ENCODE results near the gene FAM180B.
A peak's percentile ranks its signal among the peaks of the same experiment; 100 is the strongest.
"Not testable (repeated sequence)": the region's sequence is repeated elsewhere in the genome, so short reads cannot be mapped to it uniquely, and the experiment has no call there.

The FAM180B gene

GRCh38 chr11:47586098-47586855, at the start of gene FAM180B:
FAM180B (plus strand) TSS chr11:47586678; CDS start chr11:47586769, 91 bp downstream.
- no peak for DNase-seq

GRCh38 chr11:47536915-47537314, 49.6 kb upstream of the FAM180B start:
- DNase-seq, result no peak

GRCh38 chr11:47538741-47539565, 47.5 kb upstream of the FAM180B start:
- peak; percentile 38 for DNase-seq

DNA sequence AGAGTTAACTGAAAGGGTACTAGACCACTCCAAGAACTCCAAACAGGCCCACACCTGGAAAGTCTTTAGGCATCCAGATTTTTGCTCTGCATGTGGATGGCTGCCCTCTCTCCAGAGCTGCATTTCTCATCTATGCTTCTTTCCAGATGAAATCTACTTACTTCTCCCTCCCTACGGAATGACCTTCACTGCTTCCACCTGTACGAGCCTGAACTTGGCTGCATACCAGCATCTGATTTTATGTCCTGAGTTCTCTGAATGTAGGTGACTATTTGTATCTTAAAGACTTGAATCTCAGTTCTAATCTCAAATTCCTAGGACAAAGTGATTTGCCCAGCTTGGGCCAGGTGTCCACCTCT, 46.8 kb upstream of the FAM180B start:
- no peak for DNase-seq

DNA sequence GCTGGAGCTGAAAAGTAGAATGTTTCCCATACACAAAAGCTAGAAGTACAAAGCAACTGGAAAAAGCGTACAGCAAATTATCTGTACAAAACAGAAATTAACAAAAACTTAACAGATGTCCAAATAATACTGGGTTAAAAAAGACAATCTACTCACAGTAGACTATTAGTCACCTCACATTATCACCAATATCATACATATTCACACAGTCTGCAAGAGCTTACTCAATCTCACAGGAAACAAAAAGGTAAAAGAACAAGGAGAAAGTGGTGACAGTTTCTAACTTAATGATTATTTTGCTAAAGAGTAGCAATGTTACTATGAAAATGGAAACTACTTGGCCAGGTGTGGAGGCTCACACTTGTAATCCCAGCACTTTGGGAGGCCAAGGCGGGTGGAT, 45.4 kb upstream of the FAM180B start:
- DNase-seq, result no peak

GRCh38 chr11:47545298-47545697, 41.2 kb upstream of the FAM180B start:
- peak; percentile 31 for DNase-seq

GRCh38 chr11:47546274-47546673, 40.2 kb upstream of the FAM180B start:
- DNase-seq, result peak; percentile 33

DNA sequence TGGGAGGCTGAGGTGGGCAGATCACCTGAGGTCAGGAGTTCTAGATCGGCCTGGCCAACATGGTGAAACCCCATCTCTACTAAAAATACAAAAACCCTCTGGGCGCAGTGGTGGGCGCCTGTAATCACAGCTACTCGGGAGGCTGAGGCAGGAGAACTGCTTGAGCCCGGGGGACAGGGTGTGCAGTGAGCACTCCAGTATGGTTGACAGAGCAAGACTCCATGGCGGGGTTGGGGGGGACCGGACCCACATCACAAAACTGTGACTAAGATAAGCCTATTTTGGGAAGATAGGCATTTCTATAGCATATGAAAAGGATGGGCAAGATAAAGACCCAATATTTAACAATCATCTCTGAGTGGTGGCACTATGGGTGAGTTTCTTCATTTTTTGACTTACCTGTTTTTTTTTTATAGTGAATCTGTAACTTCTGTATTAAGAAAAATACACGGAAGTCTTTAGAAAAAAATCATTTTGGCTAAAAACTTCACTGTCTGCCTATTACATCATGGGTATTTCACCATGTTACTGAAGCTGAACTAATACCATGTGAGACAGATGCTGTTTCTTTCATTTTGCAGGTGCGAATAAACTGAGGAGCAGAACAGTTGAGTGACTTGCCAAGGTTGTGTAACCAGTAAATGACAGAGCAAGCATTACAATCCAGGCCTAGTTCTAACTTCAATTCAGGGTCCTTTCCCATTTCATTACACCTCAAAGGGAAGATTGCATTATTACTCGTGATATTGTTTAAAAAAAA, 36.0 kb upstream of the FAM180B start:
- peak; percentile 61 for DNase-seq

- no peak for DNase-seq
Measured at GRCh38 chr11:47551086-47551485, 35.4 kb upstream of the FAM180B start.

- DNase-seq, result no peak
Measured at GRCh38 chr11:47552056-47552565, 34.4 kb upstream of the FAM180B start.

- peak; percentile 98 for DNase-seq
Measured at GRCh38 chr11:47552566-47553405, 33.7 kb upstream of the FAM180B start, which contains the start of gene CELF1. CELF1 (minus strand) TSS chr11:47553132; CDS start chr11:47499523, 53,609 bp downstream.

DNA sequence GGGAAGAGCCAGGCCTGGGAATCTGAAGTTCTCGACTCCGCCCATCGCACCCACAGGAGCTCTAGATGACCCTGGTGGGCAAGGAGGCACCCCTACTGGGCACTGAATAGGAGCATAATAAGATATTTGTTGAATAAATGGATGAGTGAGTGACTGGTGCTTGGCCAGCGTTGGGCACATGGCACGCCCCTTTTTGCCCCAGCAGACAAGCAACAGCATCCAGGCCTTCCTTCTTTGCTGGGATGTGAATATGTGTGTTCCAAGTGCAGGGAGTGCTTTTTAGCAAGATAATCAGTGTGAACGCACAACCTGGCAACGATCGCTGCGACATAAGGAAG, 33.1 kb upstream of the FAM180B start:
- no peak for DNase-seq

DNA sequence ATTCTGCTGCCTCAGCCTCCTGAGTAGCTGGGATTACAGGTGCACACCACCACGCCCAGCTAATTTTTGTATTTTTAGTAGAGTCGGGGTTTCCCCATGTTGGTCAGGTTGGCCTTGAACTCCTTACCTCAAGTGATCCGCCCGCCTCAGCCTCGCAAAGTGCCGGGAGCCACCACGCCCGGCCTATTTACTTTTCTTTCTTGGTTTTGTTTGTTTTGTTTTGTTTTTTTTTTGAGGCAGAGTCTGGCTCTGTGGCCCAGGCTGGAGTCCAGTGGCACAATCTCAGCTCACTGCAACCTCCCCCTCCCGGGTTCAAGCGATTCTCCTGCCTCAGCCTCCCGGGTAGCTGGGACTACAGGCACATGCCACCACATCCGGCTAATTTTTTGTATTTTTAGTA, 29.5 kb upstream of the FAM180B start:
- DNase-seq, result not testable (repeated sequence)

DNA sequence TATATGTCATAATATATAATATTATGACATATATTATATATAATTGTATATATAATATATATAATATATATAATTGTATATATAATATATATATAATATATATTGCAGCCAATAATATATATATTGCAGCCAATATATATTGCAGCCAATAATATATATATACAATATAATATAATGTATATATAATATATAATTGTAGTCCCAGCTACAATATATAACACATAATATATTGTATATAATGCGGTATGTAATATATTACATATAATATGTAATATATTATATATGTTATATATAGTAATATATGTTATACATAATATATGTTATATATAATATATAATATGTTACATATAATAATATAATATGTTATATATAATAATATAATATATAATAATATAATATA, 27.8 kb upstream of the FAM180B start:
- no peak for DNase-seq

DNA sequence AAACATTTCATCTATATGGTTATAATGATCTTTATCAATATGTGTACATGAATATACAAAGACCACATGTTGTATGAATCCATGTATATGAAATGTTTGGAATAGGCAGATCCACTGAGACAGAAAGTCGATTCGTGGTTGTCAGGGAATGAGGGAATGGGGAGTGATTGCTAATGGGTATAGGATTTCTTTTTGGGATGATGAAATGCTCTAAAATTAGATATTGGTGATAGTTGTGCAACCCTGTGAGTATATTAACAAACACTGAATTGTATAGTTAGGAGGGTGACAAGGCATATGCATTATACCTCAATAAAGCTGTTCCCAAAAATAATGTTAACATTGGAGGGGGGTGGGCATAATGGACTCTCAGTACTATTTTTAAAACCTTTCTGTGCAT, 26.1 kb upstream of the FAM180B start:
- no peak for DNase-seq

GRCh38 chr11:47562393-47562792, 24.1 kb upstream of the FAM180B start:
- DNase-seq, result not testable (repeated sequence)

GRCh38 chr11:47564366-47564765, 22.1 kb upstream of the FAM180B start:
- DNase-seq, result peak; percentile 30

DNA sequence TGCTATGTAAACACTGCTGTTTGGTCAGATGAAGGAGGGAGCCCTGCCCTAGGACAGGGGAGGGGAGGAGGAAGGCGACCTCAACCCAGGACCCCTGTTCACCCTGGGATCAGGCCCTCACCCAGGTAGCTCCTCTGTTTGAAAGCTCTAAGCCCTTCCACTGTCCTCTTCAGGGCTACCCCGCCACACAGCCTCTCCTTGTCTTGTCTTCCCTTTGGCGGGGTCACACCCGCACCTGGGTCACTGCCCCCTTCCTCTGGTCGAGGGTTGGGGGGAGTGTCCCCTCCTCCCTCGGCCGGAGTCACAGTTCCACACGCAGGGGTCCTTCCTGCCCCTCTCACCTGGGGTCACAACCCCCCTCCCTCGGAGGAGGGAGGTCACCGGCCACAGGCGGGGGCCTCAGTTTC, 21.5 kb upstream of the FAM180B start:
- no peak for DNase-seq

GRCh38 chr11:47565340-47566148, 20.9 kb upstream of the FAM180B start, which contains the start of gene PTPMT1:
PTPMT1 (plus strand) TSS chr11:47565599; CDS start chr11:47565623, 24 bp downstream.
- peak; percentile 87 for DNase-seq

DNA sequence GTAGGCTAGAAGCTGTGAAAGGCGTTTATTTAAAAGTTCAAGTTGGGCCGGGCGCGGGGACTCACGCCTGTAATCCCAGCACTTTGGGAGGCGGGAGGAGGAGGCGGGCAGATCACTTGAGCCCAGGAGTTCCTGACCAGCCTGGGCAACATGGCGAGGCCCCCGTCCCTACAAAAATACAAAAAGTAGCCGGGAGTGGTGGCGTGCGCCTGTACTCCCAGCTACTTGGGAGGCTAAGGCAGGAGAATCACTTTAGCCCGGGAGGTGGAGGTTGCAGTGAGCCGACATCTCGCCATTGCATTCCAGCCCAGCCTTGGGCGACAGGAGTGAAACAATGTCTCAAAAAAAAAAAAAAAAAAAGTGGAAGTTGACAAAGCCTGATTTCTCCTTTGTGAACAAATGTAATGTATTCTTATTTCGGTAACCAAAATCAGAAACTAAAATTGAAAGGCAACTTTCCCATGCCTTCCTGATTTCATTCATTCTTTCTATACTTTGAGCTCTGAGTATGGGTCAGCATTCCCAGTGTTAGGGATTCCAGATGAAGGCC, 20.3 kb upstream of the FAM180B start:
- no peak for DNase-seq

- no peak for DNase-seq
Measured at GRCh38 chr11:47569646-47570045, 16.8 kb upstream of the FAM180B start.
